ENCODE measurements around the gene TMEM125. TPM values are rescaled to one million over a fixed set of nuclear protein-coding genes. Genes with fewer than 3 reads are reported as not detected.

Gene TMEM125
- total and polyA plus RNA-seq, 10 of the 15 experiments (the other 5 are each of a cell fraction or from before 2014, with no cell fraction given), result 0.28 TPM; not detected in 9

DNA sequence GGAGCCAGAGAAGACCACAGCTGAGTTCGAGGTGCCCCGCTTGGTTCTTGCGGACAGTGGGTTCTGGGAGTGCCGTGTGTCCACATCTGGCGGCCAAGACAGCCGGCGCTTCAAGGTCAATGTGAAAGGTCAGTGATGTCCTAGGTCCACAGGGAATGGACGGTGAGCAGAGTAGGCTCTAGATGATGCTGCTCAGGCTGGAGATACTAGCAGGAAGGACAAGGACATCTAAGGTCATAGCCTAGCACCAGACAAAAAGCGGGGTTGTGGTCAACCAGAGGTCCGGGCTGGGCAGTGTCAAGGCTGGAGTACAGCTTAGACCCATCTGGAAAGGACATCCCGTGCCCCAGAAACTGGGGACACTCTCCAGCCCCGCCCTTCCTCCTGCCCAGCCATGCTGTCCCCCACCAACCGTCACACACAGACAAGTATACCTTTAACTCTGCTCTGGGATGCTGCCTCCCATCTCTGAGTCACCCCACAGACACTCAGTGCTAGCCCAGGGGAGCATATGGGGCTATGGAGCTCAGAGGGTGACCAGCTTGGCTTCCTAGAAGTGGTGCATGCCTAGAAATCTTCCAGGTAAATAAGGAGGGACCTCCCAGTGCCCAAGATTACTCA is 39.7 kb downstream of the TMEM125 start:
- TF ChIP-seq SMAD5 (IDR thresholded peaks at IDR 0.05; ENCODE audit: low read depth) (no peak), HDAC6 (IDR thresholded peaks at IDR 0.05; ENCODE audit: unreplicated experiment) (no peak), TCF7 (IDR thresholded peaks at IDR 0.05; ENCODE audit: borderline replicate concordance) (no peak), JUNB (IDR thresholded peaks at IDR 0.05) (no peak), IRF4 (IDR thresholded peaks at IDR 0.05; ENCODE audit: low read depth, low read length) (no peak), EZH2 (IDR thresholded peaks at IDR 0.05; ENCODE audit: borderline replicate concordance, control insufficient read depth, low read depth, low read length) (no peak), ESRRA (IDR thresholded peaks at IDR 0.05; ENCODE audit: low read length) (no peak), ZZZ3 (IDR thresholded peaks at IDR 0.05; ENCODE audit: control insufficient read depth, insufficient read length, low read depth) (no peak)
- TF ChIP-seq, protein P1, sequence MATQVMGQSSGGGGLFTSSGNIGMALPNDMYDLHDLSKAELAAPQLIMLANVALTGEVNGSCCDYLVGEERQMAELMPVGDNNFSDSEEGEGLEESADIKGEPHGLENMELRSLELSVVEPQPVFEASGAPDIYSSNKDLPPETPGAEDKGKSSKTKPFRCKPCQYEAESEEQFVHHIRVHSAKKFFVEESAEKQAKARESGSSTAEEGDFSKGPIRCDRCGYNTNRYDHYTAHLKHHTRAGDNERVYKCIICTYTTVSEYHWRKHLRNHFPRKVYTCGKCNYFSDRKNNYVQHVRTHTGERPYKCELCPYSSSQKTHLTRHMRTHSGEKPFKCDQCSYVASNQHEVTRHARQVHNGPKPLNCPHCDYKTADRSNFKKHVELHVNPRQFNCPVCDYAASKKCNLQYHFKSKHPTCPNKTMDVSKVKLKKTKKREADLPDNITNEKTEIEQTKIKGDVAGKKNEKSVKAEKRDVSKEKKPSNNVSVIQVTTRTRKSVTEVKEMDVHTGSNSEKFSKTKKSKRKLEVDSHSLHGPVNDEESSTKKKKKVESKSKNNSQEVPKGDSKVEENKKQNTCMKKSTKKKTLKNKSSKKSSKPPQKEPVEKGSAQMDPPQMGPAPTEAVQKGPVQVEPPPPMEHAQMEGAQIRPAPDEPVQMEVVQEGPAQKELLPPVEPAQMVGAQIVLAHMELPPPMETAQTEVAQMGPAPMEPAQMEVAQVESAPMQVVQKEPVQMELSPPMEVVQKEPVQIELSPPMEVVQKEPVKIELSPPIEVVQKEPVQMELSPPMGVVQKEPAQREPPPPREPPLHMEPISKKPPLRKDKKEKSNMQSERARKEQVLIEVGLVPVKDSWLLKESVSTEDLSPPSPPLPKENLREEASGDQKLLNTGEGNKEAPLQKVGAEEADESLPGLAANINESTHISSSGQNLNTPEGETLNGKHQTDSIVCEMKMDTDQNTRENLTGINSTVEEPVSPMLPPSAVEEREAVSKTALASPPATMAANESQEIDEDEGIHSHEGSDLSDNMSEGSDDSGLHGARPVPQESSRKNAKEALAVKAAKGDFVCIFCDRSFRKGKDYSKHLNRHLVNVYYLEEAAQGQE (IDR thresholded peaks at IDR 0.05; ENCODE audit: low read depth, low read length), result no peak
- TF ChIP-seq, protein P2, sequence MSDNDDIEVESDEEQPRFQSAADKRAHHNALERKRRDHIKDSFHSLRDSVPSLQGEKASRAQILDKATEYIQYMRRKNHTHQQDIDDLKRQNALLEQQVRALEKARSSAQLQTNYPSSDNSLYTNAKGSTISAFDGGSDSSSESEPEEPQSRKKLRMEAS (IDR thresholded peaks at IDR 0.05; ENCODE audit: low read depth, low read length), result no peak

More for the DNA sequence above, 39.7 kb downstream of the TMEM125 start:
- ATAC-seq (no peak), FAIRE-seq (no peak), DNase-seq (ENCODE audit: low read depth, low spot score) (no peak)
- H3K27ac ChIP-seq (ENCODE audit: control insufficient read depth, insufficient read depth), result no peak overlapping the region
- no peak overlapping the region for H3K4me3 ChIP-seq
- no peak overlapping the region for H2AFZ ChIP-seq (ENCODE audit: control insufficient read depth, low read depth, low read length)
- H4K20me1 ChIP-seq (ENCODE audit: control insufficient read depth, insufficient read depth), result no peaks in the 10 kb centered on the region
- in situ Hi-C loops (cut with MboI) (no loop called here), intact Hi-C loops (cut with micrococcal nuclease; ENCODE audit: unreplicated experiment) (no loop called here)
- H3K79me2 ChIP-seq (ENCODE audit: control insufficient read depth, insufficient read depth, low read length), result no peaks in the 10 kb centered on the region
- 50% methylated on average over 13 of the region's 13 CpGs for WGBS (ENCODE audit: insufficient coverage, insufficient replicate concordance, low lambda C conversion rate, missing lambda C conversion rate)
- BruUV-seq (replicated peaks), result no TSS peak
- POLR2A ChIA-PET, result no interaction called here
- RAD21 ChIA-PET (ENCODE audit: unreplicated experiment), result no interaction called here
- no peaks in the 10 kb centered on the region for H3K9me3 ChIP-seq (replicated peaks; ENCODE audit: control insufficient read depth, insufficient read depth, low read length)
- no peak overlapping the region for H3K9ac ChIP-seq (ENCODE audit: control insufficient read depth, insufficient read depth, low read length)
- no peaks in the 10 kb centered on the region for H3K36me3 ChIP-seq (ENCODE audit: control insufficient read depth in 2 of 2, insufficient read depth in 2 of 2, low read length in 1 of 2)
- no peak overlapping the region for H3K4me2 ChIP-seq (ENCODE audit: control insufficient read depth, insufficient read depth)
- H3K4me1 ChIP-seq (ENCODE audit: control insufficient read depth, insufficient read depth, low read length), result no peaks in the 10 kb centered on the region
- CTCF ChIA-PET, result interaction anchor here (1.5 kb wide), 1 partner anchor 105 kb away, joined by 3 read pairs; no protein-coding TSS in a partner anchor
- SMC1A ChIA-PET (ENCODE audit: uncharacterized antibody, unreplicated experiment), result no interaction called here
- H3K27me3 ChIP-seq (replicated peaks in 1 of 2; ENCODE audit: control insufficient read depth in 2 of 2, insufficient read depth in 2 of 2, low read length in 1 of 2), result no peaks in the 10 kb centered on the region

Measured in GM12878 (cell line).